C4-2B (cell line): ENCODE results near the gene CARD10.

Experiments
- ZFX ChIP-seq: fragments of 450-650 bp; IDR thresholded peaks from 2 replicates; pipeline ENCODE4 v1.6.1; 2017
- TF ChIP-seq, protein P1 (sequence below): fragments of 450-650 bp; conservative IDR thresholded peaks from 2 replicates; pipeline ENCODE4 v1.5.1; 2017; ENCODE audit warnings: mild to moderate bottlenecking

DNA sequence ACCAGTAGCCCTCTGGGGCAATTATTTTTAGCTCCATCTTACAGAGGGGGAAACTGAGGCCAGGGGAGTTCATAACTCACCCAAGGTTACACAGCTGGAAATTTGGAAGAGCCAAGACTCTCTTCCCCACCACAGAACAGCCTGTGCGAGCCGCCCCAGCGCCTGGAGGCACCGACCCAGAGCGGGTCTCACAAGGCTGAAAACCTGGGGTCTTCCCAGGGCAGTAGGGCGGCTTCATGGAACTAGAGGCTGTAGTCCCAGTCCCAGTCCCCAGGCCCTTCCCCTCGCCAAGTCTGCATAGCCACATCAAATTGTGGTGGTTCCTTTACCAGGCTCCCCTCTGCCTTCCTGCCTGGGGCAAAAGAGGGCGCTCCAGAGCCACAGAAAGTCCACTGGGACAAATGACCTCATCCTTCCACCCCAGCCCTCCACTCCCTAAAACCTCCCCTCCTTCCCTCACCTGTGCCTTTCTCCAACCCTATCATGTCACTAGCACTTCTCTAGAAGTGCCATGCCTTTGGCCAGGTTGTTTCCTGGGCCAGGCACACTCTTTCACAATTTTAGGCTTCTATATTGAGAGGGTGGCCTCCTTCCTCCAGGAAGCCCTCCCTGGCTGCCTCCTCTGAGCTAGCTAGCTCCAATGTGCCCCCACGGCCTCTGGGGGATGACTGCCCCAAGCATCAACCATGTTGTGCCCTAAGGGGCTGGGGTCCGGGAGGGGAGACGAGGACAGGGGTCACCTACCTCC lies 25.9 kb upstream of the CARD10 start:
- TF ChIP-seq, protein P1, sequence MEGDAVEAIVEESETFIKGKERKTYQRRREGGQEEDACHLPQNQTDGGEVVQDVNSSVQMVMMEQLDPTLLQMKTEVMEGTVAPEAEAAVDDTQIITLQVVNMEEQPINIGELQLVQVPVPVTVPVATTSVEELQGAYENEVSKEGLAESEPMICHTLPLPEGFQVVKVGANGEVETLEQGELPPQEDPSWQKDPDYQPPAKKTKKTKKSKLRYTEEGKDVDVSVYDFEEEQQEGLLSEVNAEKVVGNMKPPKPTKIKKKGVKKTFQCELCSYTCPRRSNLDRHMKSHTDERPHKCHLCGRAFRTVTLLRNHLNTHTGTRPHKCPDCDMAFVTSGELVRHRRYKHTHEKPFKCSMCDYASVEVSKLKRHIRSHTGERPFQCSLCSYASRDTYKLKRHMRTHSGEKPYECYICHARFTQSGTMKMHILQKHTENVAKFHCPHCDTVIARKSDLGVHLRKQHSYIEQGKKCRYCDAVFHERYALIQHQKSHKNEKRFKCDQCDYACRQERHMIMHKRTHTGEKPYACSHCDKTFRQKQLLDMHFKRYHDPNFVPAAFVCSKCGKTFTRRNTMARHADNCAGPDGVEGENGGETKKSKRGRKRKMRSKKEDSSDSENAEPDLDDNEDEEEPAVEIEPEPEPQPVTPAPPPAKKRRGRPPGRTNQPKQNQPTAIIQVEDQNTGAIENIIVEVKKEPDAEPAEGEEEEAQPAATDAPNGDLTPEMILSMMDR: peak; percentile 87
- TF ChIP-seq ZFX: no peak
